Karpas-422 (cell line): ENCODE data around the gene FYTTD1. TPM values are rescaled to one million over a fixed set of nuclear protein-coding genes. Genes with fewer than 3 reads are reported as not detected.
A peak's percentile ranks its signal among the peaks of the same experiment; 100 is the strongest.

ENCODE experiments used
- DNase-seq: peaks from one replicate; pipeline ENCODE4 v3.0.0-alpha.2; 2015
- H2AFZ ChIP-seq: fragments of 200-600 bp; sonication (generic); 2 replicates; pipeline ENCODE4 v1.6.1; 2014; ENCODE audit warnings: antibody characterized with exemption, low read length, mixed read lengths
- H3K27ac ChIP-seq: fragments of 200-600 bp; sonication (generic); 2 replicates; pipeline ENCODE4 v1.5.1; 2014; ENCODE audit warnings: mild to moderate bottlenecking, low read length, moderate library complexity
- H3K27me3 ChIP-seq: fragments of 200-600 bp; sonication (generic); 2 replicates; pipeline ENCODE4 v1.6.1; 2014; ENCODE audit warnings: low read length, mixed read lengths
- H3K36me3 ChIP-seq: fragments of 200-600 bp; sonication (generic); 2 replicates; pipeline ENCODE4 v1.6.1; 2014; ENCODE audit warnings: low read length, mixed read lengths; ENCODE audit not compliant: insufficient read depth
- H3K4me1 ChIP-seq: fragments of 200-600 bp; sonication (generic); 2 replicates; pipeline ENCODE4 v1.6.1; 2014; ENCODE audit warnings: mild to moderate bottlenecking, low read length, mixed read lengths
- H3K4me2 ChIP-seq: fragments of 200-600 bp; sonication (generic); 2 replicates; pipeline ENCODE4 v1.6.1; 2014; ENCODE audit warnings: low read length, low read depth, mild to moderate bottlenecking; ENCODE audit not compliant: poor library complexity, severe bottlenecking
- H3K4me3 ChIP-seq: fragments of 200-600 bp; sonication (generic); 2 replicates; pipeline ENCODE4 v1.5.1; 2014; ENCODE audit warnings: mild to moderate bottlenecking, antibody characterized with exemption, low read length, mixed read lengths
- H3K79me2 ChIP-seq: fragments of 200-600 bp; sonication (generic); 2 replicates; pipeline ENCODE4 v1.6.1; 2014; ENCODE audit warnings: mild to moderate bottlenecking, low read length, mixed read lengths
- H3K9ac ChIP-seq: fragments of 200-600 bp; sonication (generic); 2 replicates; pipeline ENCODE4 v1.6.0; 2014; ENCODE audit warnings: low read length
- H3K9me2 ChIP-seq: fragments of 200-600 bp; sonication (generic), shearing (Covaris generic); replicated peaks from 2 replicates; pipeline ENCODE4 v1.6.0; 2014; ENCODE audit warnings: mild to moderate bottlenecking, low read length, moderate library complexity; ENCODE audit not compliant: insufficient read depth
- H3K9me3 ChIP-seq: fragments of 300-700, 200-600 bp; sonication (generic); 2 replicates; pipeline ENCODE4 v1.6.1; 2014; ENCODE audit warnings: low read length, mixed read lengths
- H4K20me1 ChIP-seq: fragments of 200-600 bp; sonication (generic); 2 replicates; pipeline ENCODE4 v1.6.1; 2014; ENCODE audit warnings: mild to moderate bottlenecking, antibody characterized with exemption, low read length, low read depth; ENCODE audit not compliant: insufficient read depth
- total RNA-seq: library from RNA; depleted of rRNA; stranded (reverse); fragments of >200 nt; shearing (Covaris generic); gene quantifications from 2 replicates; pipeline ENCODE4 v1.2.3, GENCODE V29; 2014; ENCODE audit warnings: low replicate concordance

FYTTD1 gene
- total RNA-seq, 1 experiment from 2014 or later = 145 TPM

DNA sequence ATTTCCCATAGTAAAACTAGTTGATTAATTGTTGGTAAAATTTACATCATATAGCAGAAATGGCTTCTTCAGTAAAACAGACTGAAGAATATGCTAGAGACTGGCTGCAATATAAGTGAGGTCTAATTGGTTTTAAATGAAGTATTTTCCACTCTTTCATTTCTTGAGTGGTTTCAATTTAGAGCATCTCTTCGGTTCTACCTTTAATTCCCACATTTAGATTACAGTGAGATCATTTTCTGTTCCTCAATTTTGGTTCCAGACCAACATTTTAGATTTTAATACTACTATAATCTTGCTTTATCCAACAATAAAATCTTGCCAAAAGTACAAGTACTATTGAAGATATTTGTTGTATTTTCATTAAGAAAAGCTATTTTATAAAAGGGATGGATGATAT lies 40.4 kb downstream of the FYTTD1 start:
- H3K4me2 ChIP-seq = peak overlapping the region; percentile 92
- DNase-seq = peak; percentile 69
- no peaks in the 10 kb centered on the region for H3K9me3 ChIP-seq
- 0 out of 2 replicates have a peak overlapping the region, but pooled peaks have one; percentile 15 for H2AFZ ChIP-seq
- no peaks in the 10 kb centered on the region for H3K27me3 ChIP-seq
- peak overlapping the region; percentile 89 for H3K4me3 ChIP-seq
- peak overlapping the region; percentile 81 for H3K27ac ChIP-seq
- H3K36me3 ChIP-seq = peaks cover 3% of the 10 kb centered on the region; the same call in 1 of the 2 replicates
- H3K79me2 ChIP-seq = peaks cover 47% of the 10 kb centered on the region
- peak overlapping the region; percentile 89 for H3K9ac ChIP-seq
- peaks cover 41% of the 10 kb centered on the region for H3K4me1 ChIP-seq
- H4K20me1 ChIP-seq = no peaks in the 10 kb centered on the region
- H3K9me2 ChIP-seq = no peaks in the 10 kb centered on the region

DNA sequence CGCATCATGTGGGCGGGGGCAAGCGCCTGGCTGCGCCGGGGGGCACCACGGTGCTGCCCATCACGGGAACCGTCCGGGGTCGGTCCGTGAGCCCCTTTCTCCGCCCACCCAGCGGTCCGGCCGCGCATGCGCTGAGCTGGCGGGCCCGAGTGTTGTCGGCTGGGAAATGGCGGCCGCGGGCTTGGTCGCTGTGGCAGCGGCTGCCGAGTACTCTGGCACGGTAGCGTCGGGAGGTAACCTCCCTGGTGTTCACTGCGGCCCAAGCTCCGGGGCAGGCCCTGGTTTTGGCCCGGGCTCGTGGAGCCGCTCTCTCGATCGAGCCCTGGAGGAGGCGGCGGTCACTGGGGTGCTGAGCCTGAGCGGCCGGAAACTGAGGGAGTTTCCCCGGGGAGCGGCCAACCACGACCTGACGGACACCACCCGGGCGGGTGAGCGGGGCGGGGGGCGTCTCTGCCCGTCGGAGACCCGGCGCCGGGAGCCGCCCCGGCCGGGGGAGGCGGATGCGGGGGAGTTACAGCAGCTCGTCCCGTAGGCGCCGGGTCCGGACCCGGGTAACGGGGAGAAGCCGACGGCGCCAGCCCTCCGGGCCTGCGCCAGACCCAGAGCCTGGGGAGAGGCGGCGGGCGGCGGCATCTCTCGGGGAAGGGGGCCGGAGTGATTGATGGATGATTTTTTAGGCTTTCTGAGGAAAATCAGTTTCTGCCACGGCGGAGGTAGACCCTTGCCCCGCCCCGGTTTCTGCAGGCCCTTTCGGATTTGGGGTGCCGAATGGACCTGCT lies 41.6 kb downstream of the FYTTD1 start, which contains the start of gene LRCH3:
Gene LRCH3 (plus strand): TSS at position 142 of the 779 bp plus-strand sequence. CDS start 25 bp downstream, at position 167.
- H3K4me3 ChIP-seq = peak within 1 kb of the TSS; percentile 89
- peak; percentile 97 for DNase-seq
- H3K27me3 ChIP-seq = no peaks in the 10 kb centered on the region
- H3K27ac ChIP-seq = peak within 1 kb of the TSS; percentile 81
- no peaks in the 10 kb centered on the region for H4K20me1 ChIP-seq
- H3K4me1 ChIP-seq = peaks cover 52% of the 10 kb centered on the region
- H3K9me2 ChIP-seq = no peaks in the 10 kb centered on the region
- no peaks in the 10 kb centered on the region for H3K9me3 ChIP-seq
- H3K9ac ChIP-seq = peak within 1 kb of the TSS; percentile 89
- peak within 1 kb of the TSS; percentile 92 for H3K4me2 ChIP-seq
- H3K36me3 ChIP-seq = no peaks in the 10 kb centered on the region; the same call in 1 of the 2 replicates
- peaks cover 60% of the 10 kb centered on the region for H3K79me2 ChIP-seq
- H2AFZ ChIP-seq = 0 out of 2 replicates have a peak within 1 kb of the TSS, but pooled peaks have one; percentile 15

DNA sequence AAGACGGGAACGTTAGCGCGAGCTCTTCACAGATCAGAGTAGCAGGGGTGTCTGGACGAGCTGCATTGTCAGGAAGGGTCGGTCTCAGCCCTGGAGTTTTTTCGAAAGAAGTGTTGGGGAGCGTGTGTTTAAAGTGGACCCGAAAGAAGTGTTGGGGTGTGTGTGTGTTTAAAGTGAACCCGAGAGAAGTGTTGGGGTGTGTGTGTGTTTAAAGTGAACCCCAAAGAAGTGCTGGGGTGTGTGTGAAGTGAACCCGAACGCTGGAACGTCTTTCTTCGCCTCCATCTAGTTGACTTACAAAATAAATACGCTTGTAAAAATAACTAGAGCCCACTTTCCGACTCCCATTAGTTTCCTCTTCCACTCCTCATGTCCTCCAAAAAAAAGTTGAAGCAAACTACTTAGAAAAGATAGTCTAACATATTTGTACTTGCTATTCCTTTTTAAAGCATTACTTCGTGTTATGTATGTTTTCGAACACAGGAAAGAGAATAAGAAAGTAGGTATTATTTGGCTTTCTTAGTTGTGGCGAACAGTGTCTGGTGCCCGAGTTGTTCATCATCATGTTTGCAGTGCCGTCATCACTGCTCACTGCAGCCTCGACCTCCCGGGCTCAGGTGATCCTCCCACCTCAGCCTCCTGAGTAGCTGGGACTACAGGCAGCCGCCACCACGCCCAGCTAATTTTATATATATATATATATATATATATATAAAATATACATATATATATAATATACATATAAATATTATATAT lies 42.4 kb downstream of the FYTTD1 start:
- H2AFZ ChIP-seq = no peak overlapping the region
- no peaks in the 10 kb centered on the region for H4K20me1 ChIP-seq
- H3K9ac ChIP-seq = peak overlapping the region; percentile 89
- peak overlapping the region; percentile 89 for H3K4me3 ChIP-seq
- no peaks in the 10 kb centered on the region; the same call in 1 of the 2 replicates for H3K36me3 ChIP-seq
- H3K9me3 ChIP-seq = no peaks in the 10 kb centered on the region
- H3K79me2 ChIP-seq = peaks cover 68% of the 10 kb centered on the region
- H3K9me2 ChIP-seq = no peaks in the 10 kb centered on the region
- peak; percentile 81 for DNase-seq
- peaks cover 59% of the 10 kb centered on the region for H3K4me1 ChIP-seq
- H3K4me2 ChIP-seq = peak overlapping the region; percentile 92
- H3K27ac ChIP-seq = peak overlapping the region; percentile 81
- H3K27me3 ChIP-seq = no peaks in the 10 kb centered on the region

DNA sequence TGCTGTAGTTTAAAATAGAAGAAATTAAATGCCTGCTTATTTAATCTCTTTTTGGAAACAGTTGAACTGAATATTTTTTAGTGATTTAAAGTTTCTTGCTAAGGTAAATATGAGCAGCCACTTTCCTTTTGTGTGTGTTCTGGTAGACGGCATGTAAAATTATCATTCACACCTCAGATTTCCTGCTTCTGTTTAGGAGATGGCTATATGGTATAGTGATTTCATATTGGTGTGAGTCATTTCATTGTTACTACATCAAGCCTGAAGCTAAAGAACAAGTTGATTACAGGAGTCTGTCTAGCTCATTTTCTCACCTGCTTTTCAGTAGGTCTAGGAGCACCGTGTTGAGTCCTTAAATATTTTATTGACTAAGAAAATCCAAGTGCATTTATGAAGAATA lies 43.6 kb downstream of the FYTTD1 start:
- Histone ChIP-seq H3K4me2 (peak overlapping the region; percentile 76), H3K27me3 (no peaks in the 10 kb centered on the region), H4K20me1 (peaks cover 1% of the 10 kb centered on the region; the same call in 1 of the 2 replicates), H3K9me2 (no peaks in the 10 kb centered on the region), H3K27ac (peak overlapping the region; percentile 57), H3K9ac (peak overlapping the region; percentile 32), H3K36me3 (no peaks in the 10 kb centered on the region; the same call in 1 of the 2 replicates), H3K4me1 (peaks cover 70% of the 10 kb centered on the region), H3K4me3 (peak overlapping the region; percentile 41), H3K79me2 (peaks cover 79% of the 10 kb centered on the region), H3K9me3 (no peaks in the 10 kb centered on the region), H2AFZ (no peak overlapping the region)
- DNase-seq = peak; percentile 71

DNA sequence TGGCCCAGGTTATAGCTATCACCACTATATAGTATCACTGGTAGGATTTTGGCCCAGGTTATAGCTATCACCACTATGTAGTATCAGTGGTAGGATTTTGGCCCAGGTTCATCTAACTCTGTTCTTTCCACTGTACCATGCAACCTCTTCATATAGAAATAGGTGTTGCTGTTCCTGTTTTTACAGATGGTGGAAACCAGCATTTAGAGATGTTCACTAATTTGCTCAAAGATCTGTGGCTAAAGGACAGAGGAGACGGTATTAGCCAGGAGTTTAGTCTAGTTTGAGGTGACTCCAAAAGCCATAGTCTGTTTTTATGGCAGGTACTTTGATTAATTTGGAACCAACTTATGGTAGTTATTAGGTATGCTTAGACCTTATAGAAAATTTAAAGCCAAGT lies 44.4 kb downstream of the FYTTD1 start:
- peak overlapping the region; percentile 32; the same call in 1 of the 2 replicates for H3K9ac ChIP-seq
- H4K20me1 ChIP-seq = peaks cover 5% of the 10 kb centered on the region; the same call in 1 of the 2 replicates

DNA sequence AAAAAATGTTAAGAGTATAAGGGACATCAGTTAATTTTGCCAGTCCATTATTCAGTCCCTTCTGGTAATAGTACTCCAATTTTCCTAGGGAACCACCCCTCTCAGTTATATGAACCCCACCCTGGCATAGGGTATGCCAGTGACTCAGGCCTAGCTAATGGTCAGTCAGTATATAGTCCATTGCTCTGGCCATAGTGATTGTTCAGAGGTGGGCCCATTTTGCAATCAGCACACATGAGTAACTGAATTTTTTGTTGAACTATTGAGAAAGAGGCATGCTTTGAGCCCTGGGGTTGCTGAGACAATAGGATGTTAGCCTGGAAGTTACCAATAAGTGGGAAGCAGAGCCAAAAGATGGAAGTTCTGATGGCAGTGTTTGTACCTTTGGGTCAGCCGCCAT lies 45.5 kb downstream of the FYTTD1 start:
- Histone ChIP-seq H3K4me3 (no peak overlapping the region), H3K36me3 (no peaks in the 10 kb centered on the region; the same call in 1 of the 2 replicates), H3K9me3 (no peaks in the 10 kb centered on the region), H3K9ac (no peak overlapping the region), H3K27ac (no peak overlapping the region), H3K4me2 (peak overlapping the region; percentile 76), H2AFZ (no peak overlapping the region), H3K79me2 (peaks cover 97% of the 10 kb centered on the region), H4K20me1 (peaks cover 5% of the 10 kb centered on the region; the same call in 1 of the 2 replicates), H3K4me1 (peaks cover 77% of the 10 kb centered on the region), H3K27me3 (no peaks in the 10 kb centered on the region), H3K9me2 (no peaks in the 10 kb centered on the region)
- no peak for DNase-seq

More for the DNA sequence above, 44.4 kb downstream of the FYTTD1 start:
- H3K9me2 ChIP-seq = no peaks in the 10 kb centered on the region
- H3K4me1 ChIP-seq = peaks cover 79% of the 10 kb centered on the region
- H3K79me2 ChIP-seq = peaks cover 88% of the 10 kb centered on the region
- DNase-seq = peak; percentile 62
- no peaks in the 10 kb centered on the region for H3K9me3 ChIP-seq
- no peak overlapping the region for H2AFZ ChIP-seq
- H3K4me3 ChIP-seq = peak overlapping the region; percentile 41
- peak overlapping the region; percentile 57 for H3K27ac ChIP-seq
- no peaks in the 10 kb centered on the region for H3K27me3 ChIP-seq
- H3K36me3 ChIP-seq = no peaks in the 10 kb centered on the region; the same call in 1 of the 2 replicates
- H3K4me2 ChIP-seq = peak overlapping the region; percentile 76

DNA sequence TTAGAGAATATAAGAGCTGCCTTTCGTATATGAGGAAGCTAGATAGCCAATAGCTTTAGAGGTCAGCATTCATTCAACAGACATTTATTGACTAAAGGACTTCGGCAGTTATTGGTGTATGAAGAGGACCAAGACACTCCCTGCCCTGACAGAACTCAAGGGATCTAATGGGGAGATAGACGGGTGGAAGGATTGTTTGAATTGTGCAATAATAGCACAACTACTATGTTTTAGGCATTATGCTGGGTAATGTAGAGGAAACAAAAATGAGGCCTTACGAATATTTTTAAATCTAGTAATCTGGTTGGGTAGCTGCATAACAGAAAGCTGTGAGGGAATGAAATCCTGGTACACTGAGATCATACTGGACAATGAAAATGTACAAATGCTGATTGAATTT lies 46.4 kb downstream of the FYTTD1 start:
- no peak overlapping the region for H3K9ac ChIP-seq
- no peak for DNase-seq
- no peaks in the 10 kb centered on the region; the same call in 1 of the 2 replicates for H3K36me3 ChIP-seq
- no peaks in the 10 kb centered on the region for H3K9me2 ChIP-seq
- peaks cover 5% of the 10 kb centered on the region; the same call in 1 of the 2 replicates for H4K20me1 ChIP-seq
- H3K4me1 ChIP-seq = peaks cover 79% of the 10 kb centered on the region
- H2AFZ ChIP-seq = no peak overlapping the region
- no peak overlapping the region for H3K27ac ChIP-seq
- no peaks in the 10 kb centered on the region for H3K27me3 ChIP-seq
- H3K79me2 ChIP-seq = peaks cover 99% of the 10 kb centered on the region
- H3K4me3 ChIP-seq = no peak overlapping the region
- peak overlapping the region; percentile 19 for H3K4me2 ChIP-seq
- H3K9me3 ChIP-seq = no peaks in the 10 kb centered on the region
